Retinal pigment epithelial cell (primary cell): ENCODE data around the gene ZDHHC1.

Experiments
- DNase-seq: peaks from one replicate; pipeline ENCODE4 v3.0.0-alpha.2; 2010; ENCODE audit warnings: low read depth
- H3K4me3 ChIP-seq: 2 replicates; pipeline ENCODE4 v1.5.1; 2011; ENCODE audit warnings: mild to moderate bottlenecking, low read length, control low read depth, moderate library complexity
- TF ChIP-seq, protein P1 (sequence below): conservative IDR thresholded peaks from 2 replicates; pipeline ENCODE4 v1.5.1; 2011; ENCODE audit warnings: low read depth, low read length, control low read depth, inconsistent platforms

The ZDHHC1 gene, protein sequence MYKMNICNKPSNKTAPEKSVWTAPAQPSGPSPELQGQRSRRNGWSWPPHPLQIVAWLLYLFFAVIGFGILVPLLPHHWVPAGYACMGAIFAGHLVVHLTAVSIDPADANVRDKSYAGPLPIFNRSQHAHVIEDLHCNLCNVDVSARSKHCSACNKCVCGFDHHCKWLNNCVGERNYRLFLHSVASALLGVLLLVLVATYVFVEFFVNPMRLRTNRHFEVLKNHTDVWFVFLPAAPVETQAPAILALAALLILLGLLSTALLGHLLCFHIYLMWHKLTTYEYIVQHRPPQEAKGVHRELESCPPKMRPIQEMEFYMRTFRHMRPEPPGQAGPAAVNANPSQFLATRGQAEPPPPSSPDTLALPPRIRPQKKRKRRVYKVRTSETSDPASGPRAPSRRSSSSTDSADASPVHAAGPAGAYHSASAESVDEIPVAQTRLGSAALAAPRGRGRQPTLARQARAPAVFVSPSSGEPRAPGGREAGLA

DNA sequence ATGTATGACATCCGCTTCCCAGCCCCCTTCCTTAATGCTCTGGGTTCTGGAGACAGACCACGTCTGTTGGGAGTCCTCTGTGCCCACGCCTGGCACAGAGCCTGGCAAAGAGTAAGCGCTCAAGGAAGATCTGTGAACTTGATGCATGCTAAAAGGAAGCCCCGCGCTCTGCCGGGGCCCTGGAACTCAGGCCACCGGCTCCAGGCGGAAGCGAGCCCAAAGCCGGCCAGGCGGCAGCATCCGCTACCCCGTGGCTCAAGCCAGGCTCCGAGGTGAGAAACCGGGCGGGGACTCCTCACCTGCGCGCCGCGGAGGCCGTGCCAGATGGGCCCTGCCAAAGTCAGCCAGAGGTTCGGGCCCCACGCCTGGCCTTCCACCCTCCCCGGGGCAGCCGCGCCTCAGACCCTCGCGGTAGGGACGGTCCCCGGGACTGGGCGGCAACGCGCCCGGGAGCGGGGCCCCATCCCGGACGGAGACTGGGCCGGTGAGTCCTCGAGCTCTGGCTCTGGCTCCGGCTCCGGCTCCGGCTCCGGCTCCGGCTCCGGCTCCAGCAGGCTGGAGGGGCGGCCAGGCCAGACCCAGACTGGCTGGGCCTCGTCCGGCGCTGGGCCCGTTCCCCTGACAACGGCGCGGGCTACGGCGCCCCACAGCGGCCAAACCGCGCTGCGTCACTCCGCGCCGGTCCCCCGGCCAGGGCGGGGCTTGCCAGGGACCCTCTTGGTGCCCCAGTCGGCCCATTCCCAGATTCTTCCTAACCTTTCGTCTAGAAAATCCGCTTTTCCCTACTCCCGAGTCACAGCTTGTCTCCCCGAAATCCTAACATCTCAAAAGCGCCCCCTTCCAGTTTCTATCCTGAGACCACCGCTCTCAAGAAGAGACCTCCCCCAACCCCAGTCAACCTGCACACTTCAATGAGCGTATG is at the start of gene ZDHHC1:
TSS of gene ZDHHC1 (minus strand) at position 606 of the 922 bp plus-strand sequence. CDS start 8,702 bp downstream, outside the sequence.
- no peak for DNase-seq
- TF ChIP-seq, protein P1, sequence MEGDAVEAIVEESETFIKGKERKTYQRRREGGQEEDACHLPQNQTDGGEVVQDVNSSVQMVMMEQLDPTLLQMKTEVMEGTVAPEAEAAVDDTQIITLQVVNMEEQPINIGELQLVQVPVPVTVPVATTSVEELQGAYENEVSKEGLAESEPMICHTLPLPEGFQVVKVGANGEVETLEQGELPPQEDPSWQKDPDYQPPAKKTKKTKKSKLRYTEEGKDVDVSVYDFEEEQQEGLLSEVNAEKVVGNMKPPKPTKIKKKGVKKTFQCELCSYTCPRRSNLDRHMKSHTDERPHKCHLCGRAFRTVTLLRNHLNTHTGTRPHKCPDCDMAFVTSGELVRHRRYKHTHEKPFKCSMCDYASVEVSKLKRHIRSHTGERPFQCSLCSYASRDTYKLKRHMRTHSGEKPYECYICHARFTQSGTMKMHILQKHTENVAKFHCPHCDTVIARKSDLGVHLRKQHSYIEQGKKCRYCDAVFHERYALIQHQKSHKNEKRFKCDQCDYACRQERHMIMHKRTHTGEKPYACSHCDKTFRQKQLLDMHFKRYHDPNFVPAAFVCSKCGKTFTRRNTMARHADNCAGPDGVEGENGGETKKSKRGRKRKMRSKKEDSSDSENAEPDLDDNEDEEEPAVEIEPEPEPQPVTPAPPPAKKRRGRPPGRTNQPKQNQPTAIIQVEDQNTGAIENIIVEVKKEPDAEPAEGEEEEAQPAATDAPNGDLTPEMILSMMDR: peak; percentile 28
- peak within 1 kb of the TSS; percentile 66 for H3K4me3 ChIP-seq

DNA sequence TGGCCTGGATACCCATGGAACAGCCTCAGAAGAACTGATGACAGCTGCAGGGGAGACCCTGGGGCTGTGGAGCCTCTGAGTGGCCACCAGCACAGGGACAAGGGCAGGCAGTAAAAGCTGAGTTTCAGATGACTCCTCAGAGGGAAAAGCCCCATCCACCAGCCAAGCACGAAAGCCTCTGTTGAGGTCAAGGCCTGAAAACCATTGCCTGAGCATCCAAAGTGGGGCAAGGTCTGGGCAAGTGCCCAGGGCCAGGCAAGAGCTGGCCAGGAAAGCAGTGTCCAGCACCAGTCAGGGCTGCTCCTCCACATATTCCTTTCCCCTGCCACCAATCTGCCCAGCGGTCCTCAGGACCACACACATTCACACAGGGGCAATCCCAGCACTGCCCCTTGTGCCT is 48.3 kb upstream of the ZDHHC1 start:
- DNase-seq: no peak
- no peak overlapping the region for H3K4me3 ChIP-seq
- TF ChIP-seq, protein P1: no peak

DNA sequence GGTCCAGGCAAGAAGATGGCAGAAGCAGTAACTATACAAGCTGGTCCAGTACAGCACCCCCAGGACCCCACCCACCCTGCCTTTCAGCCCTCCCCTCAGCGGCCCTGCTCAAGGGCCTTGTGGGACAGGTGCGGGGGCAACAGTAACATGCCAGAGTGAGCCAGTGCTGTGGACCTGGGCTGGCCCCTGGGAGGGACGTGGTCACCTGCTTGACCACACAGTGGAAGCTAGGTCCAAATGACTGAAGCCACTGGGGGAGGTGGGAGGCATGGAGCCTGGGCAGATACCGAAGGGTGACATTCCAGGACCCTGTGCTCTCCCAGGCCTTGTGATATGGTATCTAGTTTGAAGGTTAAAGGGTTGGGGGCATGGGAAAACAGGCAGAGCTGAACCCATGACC is 47.4 kb upstream of the ZDHHC1 start:
- H3K4me3 ChIP-seq: no peak overlapping the region
- no peak for DNase-seq
- TF ChIP-seq, protein P1: no peak

DNA sequence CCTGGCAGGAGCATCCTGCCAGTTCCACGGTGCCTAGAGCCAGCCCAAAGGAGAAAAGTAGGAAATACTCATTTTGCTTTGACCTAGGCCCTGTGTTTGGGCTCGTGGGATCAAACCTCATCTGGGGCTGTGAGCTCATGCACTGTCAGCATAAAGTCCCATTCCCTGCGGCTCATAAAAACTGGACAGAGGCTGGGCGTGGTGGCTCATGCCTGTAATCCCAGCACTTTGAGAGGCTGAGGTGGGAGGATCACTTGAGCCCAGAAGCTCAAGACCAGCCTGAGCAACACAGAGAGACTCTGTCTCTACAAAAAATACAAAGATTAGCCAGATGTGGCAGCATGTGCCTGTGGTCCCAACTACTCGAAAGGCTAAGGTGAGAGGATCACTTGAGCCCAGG is 46.8 kb upstream of the ZDHHC1 start:
- TF ChIP-seq, protein P1: no peak
- DNase-seq: no peak
- H3K4me3 ChIP-seq: no peak overlapping the region

DNA sequence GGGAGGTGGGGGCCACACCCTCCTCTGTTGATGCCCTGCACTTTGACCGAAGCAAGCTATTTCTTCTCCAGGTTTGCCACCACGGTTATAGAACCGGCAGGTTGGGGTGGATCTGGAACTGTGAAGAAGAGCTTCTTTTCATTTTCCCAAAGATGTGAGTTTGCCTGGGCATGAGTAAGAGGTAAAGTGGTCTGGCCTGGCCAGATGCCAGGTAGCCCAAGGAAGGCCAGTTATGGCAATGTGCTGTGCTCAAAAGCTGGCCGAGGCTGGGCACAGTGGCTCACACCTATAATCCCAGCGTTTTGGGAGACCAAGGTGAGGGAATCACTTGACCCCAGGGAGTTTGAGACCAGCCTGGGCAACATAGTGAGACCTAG is 46.0 kb upstream of the ZDHHC1 start:
- H3K4me3 ChIP-seq: no peak overlapping the region
- no peak for DNase-seq
- TF ChIP-seq, protein P1: no peak

DNA sequence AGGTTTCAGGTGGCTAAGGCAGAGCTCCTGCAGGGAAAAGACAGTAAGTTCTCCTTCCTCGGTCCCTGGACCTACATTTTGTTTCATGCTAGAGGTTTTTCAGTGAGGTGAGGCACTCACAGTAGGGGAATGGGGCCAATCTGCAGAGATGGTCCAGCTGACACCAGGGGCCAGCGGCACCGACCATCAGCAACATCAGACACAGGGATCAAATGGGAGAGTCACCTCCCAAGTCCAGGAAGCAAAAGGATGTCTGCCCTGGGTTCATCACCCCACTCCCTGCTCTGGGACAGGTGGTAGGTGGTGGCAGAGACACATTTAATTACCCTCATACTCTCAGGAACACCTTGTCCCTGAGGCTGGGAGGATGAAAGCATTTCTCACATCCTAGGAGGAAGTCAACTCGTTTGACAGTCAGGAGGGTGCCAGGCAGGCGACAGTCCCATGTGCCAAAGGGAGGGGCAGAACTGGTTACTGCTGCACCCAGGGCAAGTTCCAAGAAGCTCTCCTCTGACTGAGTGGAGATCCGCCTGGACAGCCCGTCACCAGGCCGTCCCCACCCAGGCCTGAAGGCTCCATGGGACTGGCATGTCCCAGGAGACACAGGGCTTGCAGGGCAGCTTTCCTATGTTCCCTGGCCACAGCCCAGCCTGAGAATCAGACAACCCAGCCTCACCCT is 45.5 kb upstream of the ZDHHC1 start:
- TF ChIP-seq, protein P1: no peak
- H3K4me3 ChIP-seq: no peak overlapping the region
- DNase-seq: no peak
